Adrenal gland (tissue), 12 donors: ENCODE data around the gene HOXB2. TPM values are rescaled to one million over a fixed set of nuclear protein-coding genes. Genes with fewer than 3 reads are reported as not detected.

ENCODE experiments used
- DNase-seq, 7 donors: peaks; one replicate each; pipeline ENCODE4 v3.0.0-alpha.2; 2019 to 2020
- H3K27ac ChIP-seq, 5 donors: fragments of 200-600 bp; sonication (generic) in 4 of 5; 1 replicate in 3 of 5; 2 replicates in 2 of 5; pipeline versions ENCODE4 v1.5.1 to v1.8.0; 2016 to 2020; ENCODE audit warnings: mild to moderate bottlenecking in 1 of 5
- H3K27me3 ChIP-seq: fragments of 200-600 bp; 2 replicates; pipeline ENCODE4 v1.8.0; 2021
- H3K36me3 ChIP-seq, 2 donors: fragments of 200-600 bp; replicated peaks in 1 of 2; 1 replicate in 1 of 2; 2 replicates in 1 of 2; pipeline versions ENCODE4 v1.5.1 to v1.8.0; 2018 to 2022
- H3K4me1 ChIP-seq, 2 donors: fragments of 200-600 bp; replicated peaks in 1 of 2; 1 replicate in 1 of 2; 2 replicates in 1 of 2; pipeline versions ENCODE4 v1.5.1 to v1.8.0; 2018 to 2021
- H3K4me3 ChIP-seq, 4 donors: fragments of 200-600 bp; sonication (generic) in 3 of 4; one replicate each; pipeline ENCODE4 v1.5.1; 2016 to 2018
- H3K9me3 ChIP-seq, 3 donors: fragments of 200-600 bp; sonication (generic) in 1 of 3; replicated peaks in 1 of 3; 1 replicate in 2 of 3; 2 replicates in 1 of 3; pipeline versions ENCODE4 v1.5.1 to v1.8.0; 2016 to 2021
- CTCF ChIP-seq, 6 experiments: fragments of 450-650 bp in 4 of 6; fragments of 200-600 bp in 2 of 6; sonication (generic) in 1 of 6; IDR thresholded peaks; 1 replicate in 5 of 6; 2 replicates in 1 of 6; pipeline versions ENCODE4 v1.5.1 to v1.8.0; 2016 to 2021; ENCODE audit warnings: antibody characterized with exemption in 6 of 6, mild to moderate bottlenecking in 2 of 6, moderate library complexity in 1 of 6
- POLR2A ChIP-seq, 2 donors: fragments of 450-650 bp; IDR thresholded peaks; one replicate each; pipeline ENCODE4 v1.6.1; 2017; ENCODE audit warnings: antibody characterized with exemption in 2 of 2, mild to moderate bottlenecking in 2 of 2, moderate library complexity in 1 of 2
- WGBS, 4 donors: extraction: QIAGEN DNeasy Blood & Tissue Kit in 2 of 4; methylation state at CpG; one replicate each; pipeline versions ENCODE4 v1.1.5 to v1.1.7; 2013 to 2017; 5-methylcytosine and 5-hydroxymethylcytosine counted together
- intact Hi-C, 2 donors: fragments of 100-400 bp; cut with DNase I; formaldehyde crosslinking; loops; one replicate each; pipeline versions ENCODE4 v1.14.1 to v1.15.0; 2022 to 2023
- polyA plus RNA-seq, 3 donors: library from polyadenylated mRNA; stranded (reverse); fragments of 200-250 nt in 2 of 3; fragments of 350-450 nt in 1 of 3; fragmentation: Illumina TruSeq in 1 of 3; extraction: RNeasy Lipid Tissue Mini Kit (QIAGEN cat#74804) in 1 of 3; gene quantifications; one replicate each; pipeline ENCODE4 v1.2.3, GENCODE V29; 2013 to 2014
- total RNA-seq, 9 donors: library from RNA; depleted of rRNA in 4 of 9; stranded (reverse); fragments of >200 nt in 4 of 9; fragments of 120-200 nt in 1 of 9; fragmentation: NEBNext Ultra II Directional in 1 of 9; extraction: Animal tissue kit (Norgen Biotek cat#: 25700) in 1 of 9; gene quantifications; one replicate each; pipeline versions ENCODE4 v1.1.0 to v1.2.4, GENCODE V29; 2013 to 2023
- donor health status: healthy with polysubstance abuse.
- donor health status: Bipolar disorder and iron deficiency.
- donor health status: DM: yes; HTN: yes; CAD: no.
- donor health status: DM: no; HTN: no; CAD: no.
- donor health status: DM: no; HTN: no; CAD: no.
- donor health status: DM: yes; HTN: yes; CAD: no.

The HOXB2 gene
- total and polyA plus RNA-seq, 12 donors, result 6.3 to 73.6 (median 27.5) TPM

GRCh38 chr17:48568499-48569239 lies 23.8 kb upstream of the HOXB2 start:
- intact Hi-C loops, result no loop called here
- H3K9me3 ChIP-seq, result no peaks in the 10 kb centered on the region
- DNase-seq, result no peak
- no peaks in the 10 kb centered on the region for H3K36me3 ChIP-seq
- H3K27me3 ChIP-seq, result no peaks in the 10 kb centered on the region
- WGBS, 4 donors, result 43 to 54% (median 47%) methylated on average over 33 of the region's 33 CpGs
- H3K4me3 ChIP-seq, result peak overlapping the region in 1 of 4 donors; percentile 13
- peak overlapping the region in 2 of 5 donors; percentile 23 to 26 for H3K27ac ChIP-seq
- TF ChIP-seq CTCF (IDR thresholded peaks at IDR 0.05) (no peak), POLR2A (IDR thresholded peaks at IDR 0.05) (no peak)
- H3K4me1 ChIP-seq, result peaks cover 0 to 20% of the 10 kb centered on the region in 2 donors

GRCh38 chr17:48567646-48568354 lies 22.9 kb upstream of the HOXB2 start:
- intact Hi-C loops, result no loop called here
- no peaks in the 10 kb centered on the region for H3K27me3 ChIP-seq
- no peaks in the 10 kb centered on the region for H3K9me3 ChIP-seq
- TF ChIP-seq CTCF (IDR thresholded peaks at IDR 0.05) (no peak), POLR2A (IDR thresholded peaks at IDR 0.05) (no peak)
- H3K36me3 ChIP-seq, result no peaks in the 10 kb centered on the region
- peak overlapping the region in 1 of 4 donors; percentile 13 for H3K4me3 ChIP-seq
- no peak for DNase-seq
- H3K27ac ChIP-seq, result peak overlapping the region in 1 of 5 donors; percentile 26
- 54 to 83% (median 77%) methylated on average over 2 of the region's 2 CpGs for WGBS, 4 donors
- peaks cover 0 to 26% of the 10 kb centered on the region in 2 donors for H3K4me1 ChIP-seq

- 78 to 86% (median 84%) methylated on average over 5 to 6 of the region's 6 CpGs for WGBS, 4 donors
- no peaks in the 10 kb centered on the region for H3K27me3 ChIP-seq
- no peaks in the 10 kb centered on the region for H3K36me3 ChIP-seq
- H3K4me3 ChIP-seq, result no peak overlapping the region
- no peak overlapping the region for H3K27ac ChIP-seq
- DNase-seq, result no peak
- H3K4me1 ChIP-seq, result peaks cover 0 to 21% of the 10 kb centered on the region in 2 donors
- intact Hi-C loops, result no loop called here
- TF ChIP-seq CTCF (IDR thresholded peaks at IDR 0.05) (no peak), POLR2A (IDR thresholded peaks at IDR 0.05) (no peak)
- no peaks in the 10 kb centered on the region for H3K9me3 ChIP-seq
Observed at GRCh38 chr17:48567209-48567608, 22.3 kb upstream of the HOXB2 start.

GRCh38 chr17:48566717-48567116 lies 21.8 kb upstream of the HOXB2 start:
- Histone ChIP-seq H3K4me3 (no peak overlapping the region), H3K4me1 (peaks cover 0 to 18% of the 10 kb centered on the region in 2 donors), H3K9me3 (no peaks in the 10 kb centered on the region), H3K27me3 (no peaks in the 10 kb centered on the region), H3K36me3 (no peaks in the 10 kb centered on the region), H3K27ac (peak overlapping the region in 1 of 5 donors; percentile 27)
- WGBS, 4 donors, result 50 to 75% (median 53%) methylated on average over 2 of the region's 2 CpGs
- intact Hi-C loops, result no loop called here
- DNase-seq, result no peak
- TF ChIP-seq CTCF (IDR thresholded peaks at IDR 0.05), result no peak
- no peak for TF ChIP-seq POLR2A (IDR thresholded peaks at IDR 0.05)
